MM.1S (cell line): ENCODE results near the gene COX14.

ENCODE experiments used
- EZH2 ChIP-seq: fragments of 300-600 bp; sonication (generic); optimal IDR thresholded peaks from 2 replicates; pipeline ENCODE3; 2017; ENCODE audit warnings: low read depth, mild to moderate bottlenecking, antibody characterized with exemption, low read length, mixed read lengths
- TF ChIP-seq, protein P1 (sequence below): fragments of 300-600 bp; sonication (generic); IDR thresholded peaks from 2 replicates; pipeline ENCODE4 v1.5.1; 2016; ENCODE audit warnings: antibody characterized with exemption, low read length, mixed read lengths

DNA sequence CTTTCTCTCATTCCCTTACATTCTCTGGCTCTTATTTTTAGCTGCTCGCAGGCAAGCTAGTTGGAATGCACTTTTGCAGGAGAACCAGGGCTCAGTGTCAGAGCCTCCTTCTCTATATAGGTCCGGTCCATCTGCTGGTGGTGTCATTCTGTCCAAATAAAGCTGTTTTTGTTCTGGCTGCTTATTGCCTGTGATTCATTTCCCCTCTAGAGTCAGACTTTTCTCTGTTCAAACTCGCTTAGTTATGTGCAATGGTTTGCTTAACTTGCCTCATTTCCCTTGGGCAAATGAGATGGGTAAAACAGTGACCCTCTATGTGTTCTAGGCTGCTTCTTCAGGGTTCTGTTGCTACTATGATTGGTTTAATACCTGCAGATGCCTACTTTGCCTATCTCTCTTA, 24.0 kb upstream of the COX14 start:
- TF ChIP-seq, protein P1, sequence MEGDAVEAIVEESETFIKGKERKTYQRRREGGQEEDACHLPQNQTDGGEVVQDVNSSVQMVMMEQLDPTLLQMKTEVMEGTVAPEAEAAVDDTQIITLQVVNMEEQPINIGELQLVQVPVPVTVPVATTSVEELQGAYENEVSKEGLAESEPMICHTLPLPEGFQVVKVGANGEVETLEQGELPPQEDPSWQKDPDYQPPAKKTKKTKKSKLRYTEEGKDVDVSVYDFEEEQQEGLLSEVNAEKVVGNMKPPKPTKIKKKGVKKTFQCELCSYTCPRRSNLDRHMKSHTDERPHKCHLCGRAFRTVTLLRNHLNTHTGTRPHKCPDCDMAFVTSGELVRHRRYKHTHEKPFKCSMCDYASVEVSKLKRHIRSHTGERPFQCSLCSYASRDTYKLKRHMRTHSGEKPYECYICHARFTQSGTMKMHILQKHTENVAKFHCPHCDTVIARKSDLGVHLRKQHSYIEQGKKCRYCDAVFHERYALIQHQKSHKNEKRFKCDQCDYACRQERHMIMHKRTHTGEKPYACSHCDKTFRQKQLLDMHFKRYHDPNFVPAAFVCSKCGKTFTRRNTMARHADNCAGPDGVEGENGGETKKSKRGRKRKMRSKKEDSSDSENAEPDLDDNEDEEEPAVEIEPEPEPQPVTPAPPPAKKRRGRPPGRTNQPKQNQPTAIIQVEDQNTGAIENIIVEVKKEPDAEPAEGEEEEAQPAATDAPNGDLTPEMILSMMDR = no peak
- no peak for TF ChIP-seq EZH2
